GM21367 (cell line): ENCODE results near the gene STK17B.
"Not testable (repeated sequence)": the region's sequence is repeated elsewhere in the genome, so short reads cannot be mapped to it uniquely, and the experiment has no call there.

ENCODE experiments used
- ATAC-seq: cut with Tn5 transposase; IDR thresholded peaks from one replicate; pipeline ENCODE4 v1.9.1; 2021; ENCODE audit not compliant: unreplicated experiment

The STK17B gene

GRCh38 chr2:196171248-196171871 lies at the start of gene STK17B:
STK17B (minus strand) TSS chr2:196171578; CDS start chr2:196163383, 8,195 bp downstream.
- ATAC-seq: peak; percentile 39

DNA sequence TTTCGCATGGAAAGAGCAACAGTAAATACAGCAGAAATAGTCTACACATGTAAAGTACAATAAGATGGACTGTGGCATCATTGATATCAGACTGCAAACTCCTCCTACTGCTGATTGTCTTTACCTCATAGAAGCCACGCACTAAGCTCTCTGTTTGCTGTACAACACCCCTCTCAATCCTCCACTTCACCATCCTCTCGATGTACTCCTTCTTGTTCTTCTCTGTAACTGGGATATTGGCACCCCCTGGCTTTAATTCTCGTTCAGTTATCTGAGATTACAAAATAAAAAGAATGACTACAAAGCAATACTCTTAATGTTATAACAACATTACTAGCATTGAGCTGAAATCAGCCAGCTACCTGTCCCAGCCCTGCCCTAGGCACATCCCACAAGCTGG lies 49.3 kb upstream of the STK17B start:
- no peak for ATAC-seq

DNA sequence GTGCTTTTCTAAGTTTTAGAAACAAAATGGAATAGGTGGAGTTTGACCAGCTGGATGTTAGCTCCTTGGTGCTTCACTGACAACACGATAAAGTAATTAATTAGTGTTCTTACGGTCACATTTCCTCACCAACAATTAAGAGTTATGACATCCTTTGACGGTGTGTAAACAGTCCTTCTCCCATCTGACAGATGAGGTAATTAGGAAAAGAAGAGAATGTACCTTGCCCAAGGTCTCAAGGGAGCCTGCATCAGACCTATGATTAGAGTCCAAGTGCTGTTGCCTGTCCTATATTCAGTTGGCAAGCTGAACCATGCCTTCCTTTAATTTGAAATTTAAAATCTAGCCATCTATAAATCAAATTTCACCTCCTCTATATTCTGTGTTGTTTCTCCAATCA lies 48.3 kb upstream of the STK17B start:
- no peak for ATAC-seq

DNA sequence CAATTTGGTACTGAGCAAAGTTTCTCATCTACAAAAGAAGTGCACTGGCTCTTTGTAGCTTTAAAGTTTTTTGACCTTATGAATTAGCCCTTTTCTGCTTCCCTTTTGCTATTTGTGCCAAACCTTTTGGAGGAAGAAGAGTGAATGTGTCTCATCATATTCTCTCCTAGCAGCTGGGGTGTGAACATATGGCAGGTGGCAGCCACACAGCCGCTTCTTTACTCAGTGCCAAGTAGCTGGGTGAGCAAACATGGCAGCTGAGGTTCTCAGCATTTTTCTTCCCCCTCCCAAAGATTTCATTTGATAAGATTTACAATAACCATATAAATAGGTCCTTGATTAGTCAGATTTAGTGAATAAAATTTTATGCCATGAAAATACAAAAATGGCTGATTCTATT lies 46.7 kb upstream of the STK17B start:
- no peak for ATAC-seq

GRCh38 chr2:196217116-196217515 lies 45.7 kb upstream of the STK17B start:
- ATAC-seq: no peak

- no peak for ATAC-seq
Observed at GRCh38 chr2:196215376-196215775, 44.0 kb upstream of the STK17B start.

DNA sequence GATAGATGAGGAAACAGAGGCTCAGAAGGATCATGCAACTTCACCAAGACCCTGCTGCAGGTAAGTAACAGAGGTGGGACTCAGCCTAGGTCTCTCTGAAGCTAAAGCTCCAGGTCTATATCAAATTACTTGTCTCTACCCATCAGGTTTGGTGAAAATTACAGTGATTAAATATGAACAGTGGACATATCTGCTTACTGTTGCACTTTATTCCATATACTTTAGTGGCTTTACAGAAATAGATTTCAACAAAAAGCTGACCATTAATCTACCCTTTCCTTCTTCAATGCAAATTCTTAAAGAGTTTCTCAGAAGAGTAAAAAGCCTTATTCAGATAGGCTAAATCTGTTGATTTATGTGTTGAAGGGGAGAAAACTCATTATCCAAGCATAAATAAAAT lies 42.8 kb upstream of the STK17B start:
- no peak for ATAC-seq

DNA sequence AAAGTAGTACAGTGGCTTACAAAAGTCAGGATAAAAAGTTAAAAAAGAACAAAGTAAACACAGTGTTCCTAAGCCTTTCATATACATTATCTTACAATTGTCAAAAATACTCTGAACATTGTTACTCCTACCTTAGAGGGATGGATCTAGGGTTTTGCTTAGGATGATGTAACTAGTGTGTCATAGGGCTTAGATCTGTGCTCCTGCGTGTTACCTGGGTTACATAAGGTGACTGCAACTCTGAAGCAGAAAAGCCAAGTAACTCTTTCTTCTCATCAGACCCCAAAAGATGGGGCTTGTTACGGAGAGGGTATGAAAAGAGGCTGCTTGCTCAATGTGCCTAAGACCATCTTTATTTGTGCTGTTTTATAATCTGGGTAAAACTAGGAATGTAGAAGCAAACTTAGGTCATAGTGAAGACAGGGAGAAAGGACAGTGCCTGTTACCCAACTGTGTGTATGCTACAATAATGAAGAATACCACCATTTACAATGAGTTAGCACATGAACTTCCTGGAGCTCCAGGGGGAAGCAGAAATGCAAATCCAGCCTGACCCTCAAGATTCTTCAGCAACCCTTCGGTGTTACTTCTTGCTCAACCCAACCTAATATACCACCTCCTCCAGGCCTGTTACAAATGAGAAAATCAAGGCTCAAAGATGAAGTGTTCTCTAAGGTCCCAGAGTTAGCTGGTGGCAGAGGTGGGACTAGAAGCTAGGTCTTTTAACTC lies 42.0 kb upstream of the STK17B start:
- no peak for ATAC-seq

GRCh38 chr2:196208915-196209314 lies 37.5 kb upstream of the STK17B start:
- ATAC-seq: no peak

DNA sequence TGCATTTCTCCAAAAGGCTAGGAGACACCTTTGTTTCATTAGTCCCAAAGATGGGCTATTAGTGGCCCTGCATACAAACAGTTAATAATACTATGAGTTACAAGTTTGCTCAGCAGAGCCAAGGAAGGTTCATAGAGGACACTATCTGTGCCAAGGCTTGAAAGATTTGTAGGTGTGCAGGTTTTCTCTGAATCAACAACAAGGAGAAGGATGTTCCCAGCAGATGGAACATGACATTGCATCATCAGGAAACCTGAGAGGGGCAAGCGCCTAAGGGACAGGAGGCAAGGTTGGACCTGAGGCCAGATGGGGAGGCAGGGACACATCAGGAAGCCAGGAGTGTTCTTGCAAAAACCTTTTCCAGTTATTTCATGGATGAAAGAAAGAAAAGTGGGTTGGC lies 35.4 kb upstream of the STK17B start:
- ATAC-seq: no peak

DNA sequence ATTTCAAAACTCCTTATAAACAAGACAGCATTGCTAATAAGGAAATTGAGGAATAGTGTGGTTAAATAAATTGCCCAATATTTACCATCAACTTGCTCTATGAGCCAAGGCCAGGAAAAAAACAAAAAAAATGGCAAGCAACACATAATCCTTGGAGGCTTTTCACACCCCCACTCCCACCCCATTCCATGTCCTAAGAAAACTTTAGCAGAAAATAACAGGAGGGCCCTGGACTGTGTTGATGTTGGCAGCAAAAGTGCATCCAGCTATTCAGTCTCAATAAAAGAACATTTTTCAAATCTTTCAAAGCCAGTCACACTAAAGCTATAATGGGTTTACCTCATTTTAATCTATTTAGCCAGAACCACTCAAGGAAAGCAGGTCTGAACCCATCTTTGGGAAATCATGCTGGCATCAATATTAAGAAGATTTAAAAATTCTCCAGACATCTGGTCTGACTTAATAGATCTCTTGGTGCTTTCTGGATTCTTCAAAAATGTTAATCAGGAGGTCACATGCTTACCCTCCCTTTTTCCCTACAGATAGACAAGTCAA lies 34.6 kb upstream of the STK17B start:
- no peak for ATAC-seq

DNA sequence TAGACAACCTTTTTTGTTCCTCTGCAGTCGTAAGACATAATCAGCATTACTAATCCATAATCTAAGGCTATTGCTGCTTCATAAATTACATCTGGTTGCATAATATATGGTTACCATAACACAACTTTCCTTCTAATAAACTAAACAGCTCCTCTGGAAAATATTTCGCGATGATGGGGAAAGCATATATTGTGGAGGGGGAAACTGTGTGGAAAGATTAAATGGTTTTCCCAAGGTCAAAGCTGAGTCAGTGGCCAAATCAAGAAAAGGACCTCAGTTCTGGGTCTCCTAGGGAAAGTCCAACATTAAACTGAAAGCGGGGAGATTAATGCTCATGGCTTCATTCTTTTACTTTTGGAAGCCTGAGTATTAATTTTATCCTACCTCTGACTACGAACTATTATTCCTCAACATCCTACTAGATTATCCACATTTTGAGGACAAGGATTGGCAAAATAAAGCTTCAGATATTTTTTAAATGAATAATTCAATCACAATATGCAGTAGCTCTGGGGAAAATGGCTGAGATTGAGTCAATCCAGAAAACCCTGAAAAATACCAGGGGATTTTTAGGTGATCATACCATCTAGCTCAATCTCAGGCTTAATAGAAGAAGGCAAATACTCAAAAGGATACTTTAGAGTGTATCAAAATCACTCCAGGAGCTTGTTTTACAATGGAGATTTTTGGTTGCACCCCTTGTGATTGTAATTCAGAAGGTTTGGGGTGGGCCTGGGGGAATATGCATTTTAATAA lies 33.8 kb upstream of the STK17B start:
- ATAC-seq: no peak

DNA sequence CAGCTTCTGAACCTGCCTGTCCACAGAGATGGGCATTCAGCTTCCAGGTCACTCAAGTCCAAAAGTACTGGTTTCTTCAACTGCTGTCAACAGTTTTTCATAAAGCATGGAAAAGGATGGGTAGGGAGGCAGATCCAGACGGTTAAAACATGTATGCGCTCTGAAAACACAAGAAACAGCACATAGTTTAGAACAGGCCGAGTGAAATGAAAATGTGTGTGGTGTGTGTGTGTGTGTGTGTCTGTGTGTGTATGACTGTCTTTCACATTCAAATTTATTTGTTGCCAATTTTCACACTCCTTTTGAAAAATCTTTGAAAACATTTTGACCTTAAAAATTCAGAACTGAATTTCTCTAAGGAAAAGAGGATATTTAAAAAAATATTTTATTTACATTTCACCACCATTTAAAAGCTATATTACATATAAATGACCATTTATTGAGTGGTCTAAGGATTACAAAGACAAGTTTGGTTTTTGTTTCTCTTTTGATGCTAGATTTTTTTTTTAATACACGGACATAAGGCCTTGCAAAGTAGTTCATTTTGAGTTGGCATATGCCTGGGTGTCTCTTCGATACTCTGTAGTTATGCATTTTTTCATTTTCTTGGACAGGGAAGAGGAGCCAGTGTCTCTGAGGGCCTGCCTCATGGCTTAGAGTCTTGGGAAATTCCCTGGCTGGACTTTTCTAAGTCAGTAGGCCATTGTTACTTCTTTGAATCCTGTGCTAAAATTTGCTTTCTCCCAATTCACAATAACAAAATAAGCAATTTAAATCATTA lies 30.0 kb upstream of the STK17B start:
- ATAC-seq: no peak

GRCh38 chr2:196200557-196200956 lies 29.2 kb upstream of the STK17B start:
- peak; percentile 97 for ATAC-seq

DNA sequence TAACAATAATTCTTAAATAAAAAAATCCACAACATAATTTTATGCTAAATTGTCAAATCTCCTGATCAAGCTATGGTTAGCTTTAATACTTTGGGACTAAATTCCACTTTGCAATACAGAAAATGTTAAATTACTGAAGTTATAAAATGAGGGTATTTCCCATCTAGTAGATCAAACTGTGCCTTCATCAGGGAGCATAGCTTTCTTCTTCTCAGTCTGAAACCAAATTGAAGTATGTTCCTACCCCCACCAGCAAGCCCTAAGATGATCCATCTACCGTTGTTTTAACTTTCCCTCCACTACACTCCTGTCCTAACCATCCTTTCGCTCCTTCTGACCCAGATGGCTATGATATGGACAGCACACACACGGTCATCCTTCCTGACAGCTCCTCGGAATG lies 24.4 kb upstream of the STK17B start:
- no peak for ATAC-seq

DNA sequence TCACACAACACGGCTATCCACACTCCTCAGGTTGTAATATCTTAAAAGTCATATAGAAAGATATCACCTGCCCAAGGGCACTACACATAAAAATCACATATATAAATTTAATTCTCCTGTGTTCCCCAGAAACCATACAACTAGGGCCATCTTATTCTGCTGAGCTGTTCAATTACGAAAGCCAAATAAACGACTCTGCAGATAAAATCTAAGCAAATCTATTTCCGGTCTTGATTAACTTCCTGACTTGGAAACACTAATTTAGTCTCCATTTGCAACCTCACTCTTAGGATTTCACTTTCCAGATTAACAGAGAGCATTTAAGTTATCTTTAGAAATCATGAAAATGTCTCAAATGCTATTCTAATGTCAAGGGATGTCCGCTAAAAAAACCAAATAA lies 23.9 kb upstream of the STK17B start:
- no peak for ATAC-seq

DNA sequence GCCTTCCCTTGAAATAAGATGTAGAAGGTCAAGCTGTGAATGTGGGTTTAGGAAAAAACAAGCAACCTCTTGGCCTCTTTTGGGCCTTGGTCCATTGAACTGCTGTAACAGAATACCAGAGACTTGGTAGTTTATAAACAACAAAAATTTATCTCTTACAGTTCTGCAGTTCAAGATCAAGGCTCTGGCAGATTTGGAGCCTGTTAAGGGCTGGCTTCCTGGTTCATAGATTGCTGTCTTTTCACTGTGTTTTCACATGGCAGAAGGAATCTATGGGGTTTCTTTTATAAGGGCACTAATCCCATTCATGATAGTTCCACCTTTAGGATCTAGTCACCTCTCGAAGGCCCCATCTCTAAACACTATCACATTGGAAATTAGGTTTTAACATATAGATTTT lies 20.2 kb upstream of the STK17B start:
- no peak for ATAC-seq

DNA sequence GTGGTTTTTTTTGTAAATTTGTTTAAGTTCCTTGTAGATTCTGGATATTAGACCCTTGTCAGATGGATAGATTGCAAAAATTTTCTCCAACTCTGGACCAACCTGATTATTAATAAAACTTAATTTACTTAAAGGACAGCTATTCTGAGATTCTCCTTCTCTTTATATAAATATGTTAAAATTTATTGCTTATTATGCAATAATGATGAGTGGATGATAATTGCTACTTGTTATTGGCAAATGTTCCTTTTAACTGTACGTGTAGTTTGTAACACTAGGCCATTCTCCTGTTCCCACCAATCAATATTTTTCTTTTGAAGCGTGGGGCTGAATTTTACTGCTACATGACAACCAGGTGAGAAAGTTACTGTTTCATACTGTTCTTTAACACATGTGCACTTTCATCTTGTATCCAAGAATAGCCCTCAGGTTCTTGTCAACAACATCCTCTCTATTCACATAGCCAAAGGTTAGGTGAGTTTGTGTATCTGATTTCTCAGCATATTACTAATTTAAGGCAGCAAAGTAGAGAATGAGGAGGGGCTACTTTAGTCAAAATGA lies 16.6 kb upstream of the STK17B start:
- ATAC-seq: no peak

- ATAC-seq: not testable (repeated sequence)
Observed at GRCh38 chr2:196187175-196187700, 15.9 kb upstream of the STK17B start.

GRCh38 chr2:196186266-196186980 lies 15.0 kb upstream of the STK17B start:
- no peak for ATAC-seq
